Measurements from ENCODE around the gene ANKRD66.
A peak's percentile ranks its signal among the peaks of the same experiment; 100 is the strongest.
"Not testable (repeated sequence)": the region's sequence is repeated elsewhere in the genome, so short reads cannot be mapped to it uniquely, and the experiment has no call there.

Gene ANKRD66

GRCh38 chr6:46756469-46757213, 9.9 kb downstream of the ANKRD66 start:
- DNase-seq, result no peak

GRCh38 chr6:46757214-46757596, 10.5 kb downstream of the ANKRD66 start:
- no peak for DNase-seq

GRCh38 chr6:46758960-46759753, 12.4 kb downstream of the ANKRD66 start:
- no peak for DNase-seq

DNA sequence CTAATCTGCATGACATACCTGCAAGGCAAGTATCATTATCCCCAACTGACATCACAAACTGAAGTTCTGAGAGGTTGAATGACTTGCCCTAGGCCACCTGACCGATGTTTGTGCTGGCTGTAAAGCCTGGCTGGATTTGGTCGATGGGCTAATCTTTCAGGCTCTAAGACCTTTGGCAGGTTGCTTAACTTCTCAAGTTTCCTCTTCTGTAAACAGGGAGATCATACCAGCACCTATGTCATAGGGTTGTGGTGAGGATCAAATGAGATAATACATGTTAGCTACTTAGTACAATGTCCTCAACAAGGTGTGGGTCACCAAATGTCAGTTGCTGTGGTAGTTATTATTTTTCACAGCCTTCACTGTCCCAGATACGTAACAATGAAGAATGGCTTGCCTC, 14.2 kb downstream of the ANKRD66 start:
- DNase-seq, result no peak

DNA sequence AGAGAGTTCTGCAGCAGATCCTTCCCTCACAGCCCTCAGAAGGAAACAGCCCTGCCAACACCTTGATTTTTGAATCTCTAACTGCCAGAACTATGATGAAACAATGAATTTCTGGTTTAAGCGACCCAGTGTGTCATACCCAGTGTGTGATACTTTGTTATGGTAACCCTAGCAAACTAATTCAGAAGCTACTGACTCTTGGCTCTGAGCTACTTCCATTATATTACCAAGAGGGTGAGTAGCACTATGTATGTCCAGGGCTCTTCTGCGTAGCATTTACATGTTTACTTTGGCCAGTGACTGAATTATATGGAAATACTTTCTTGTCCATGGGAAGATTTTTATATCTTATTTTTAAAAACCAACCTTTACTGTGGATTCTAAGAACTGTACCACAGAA, 16.7 kb downstream of the ANKRD66 start:
- DNase-seq, result no peak

DNA sequence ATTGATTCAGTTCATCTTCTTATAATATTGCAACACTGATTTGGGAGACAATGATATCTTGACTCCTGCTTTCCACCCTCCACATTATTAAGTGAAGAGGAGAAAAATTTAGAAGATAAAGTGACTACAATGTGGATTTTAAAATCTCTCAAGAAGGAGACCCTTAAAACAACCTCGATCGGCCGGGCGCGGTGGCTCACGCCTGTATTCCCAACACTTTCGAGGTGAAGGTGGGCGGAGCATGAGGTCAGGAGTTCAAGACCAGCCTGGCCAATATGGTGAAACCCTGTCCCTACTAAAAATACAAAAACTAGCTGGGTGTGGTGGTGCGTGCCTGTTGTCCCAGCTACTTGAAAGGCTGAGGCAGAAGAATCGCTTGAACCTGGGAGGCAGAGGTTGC, 17.5 kb downstream of the ANKRD66 start:
- DNase-seq, result not testable (repeated sequence)

DNA sequence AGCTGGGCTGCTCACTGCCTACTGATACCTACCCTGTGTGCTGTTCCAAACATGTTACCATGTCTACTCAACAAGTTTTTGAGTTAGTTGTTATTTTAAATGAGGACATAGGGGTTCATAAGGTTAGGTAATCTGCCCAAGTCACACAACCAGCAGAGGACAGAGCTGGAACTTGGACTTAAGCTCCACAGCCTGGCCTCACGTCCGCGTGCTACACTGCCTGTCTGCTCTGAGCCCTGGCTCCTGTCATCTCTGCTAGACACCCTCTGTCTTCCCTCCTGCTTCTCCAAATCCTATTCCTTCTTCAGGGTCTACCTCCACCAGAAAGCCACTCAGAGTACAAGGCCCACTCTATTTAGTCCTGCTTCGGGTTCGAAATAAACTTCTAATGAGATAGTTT, 18.2 kb downstream of the ANKRD66 start:
- DNase-seq, result no peak

DNA sequence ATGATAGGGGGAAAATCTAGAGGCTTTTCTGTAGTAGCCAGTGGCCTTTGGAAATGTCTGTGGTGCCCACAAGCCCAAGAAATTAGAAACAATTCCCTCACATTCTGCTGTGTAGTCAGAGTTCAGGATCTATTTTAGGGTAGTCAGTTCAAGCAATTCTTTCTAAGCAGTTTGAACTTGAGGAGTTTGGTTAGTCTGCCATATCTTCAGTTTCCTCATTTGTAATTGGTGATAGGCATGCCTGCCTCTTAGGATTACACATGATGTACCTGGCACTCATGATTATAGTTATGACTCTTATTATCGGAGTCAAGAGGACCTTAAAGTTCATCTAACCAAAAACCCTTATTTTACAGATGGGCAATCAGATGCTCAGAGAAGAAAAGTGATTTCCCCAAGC, 25.3 kb downstream of the ANKRD66 start:
- DNase-seq, result no peak

GRCh38 chr6:46772762-46773161, 26.0 kb downstream of the ANKRD66 start:
- DNase-seq, result no peak

DNA sequence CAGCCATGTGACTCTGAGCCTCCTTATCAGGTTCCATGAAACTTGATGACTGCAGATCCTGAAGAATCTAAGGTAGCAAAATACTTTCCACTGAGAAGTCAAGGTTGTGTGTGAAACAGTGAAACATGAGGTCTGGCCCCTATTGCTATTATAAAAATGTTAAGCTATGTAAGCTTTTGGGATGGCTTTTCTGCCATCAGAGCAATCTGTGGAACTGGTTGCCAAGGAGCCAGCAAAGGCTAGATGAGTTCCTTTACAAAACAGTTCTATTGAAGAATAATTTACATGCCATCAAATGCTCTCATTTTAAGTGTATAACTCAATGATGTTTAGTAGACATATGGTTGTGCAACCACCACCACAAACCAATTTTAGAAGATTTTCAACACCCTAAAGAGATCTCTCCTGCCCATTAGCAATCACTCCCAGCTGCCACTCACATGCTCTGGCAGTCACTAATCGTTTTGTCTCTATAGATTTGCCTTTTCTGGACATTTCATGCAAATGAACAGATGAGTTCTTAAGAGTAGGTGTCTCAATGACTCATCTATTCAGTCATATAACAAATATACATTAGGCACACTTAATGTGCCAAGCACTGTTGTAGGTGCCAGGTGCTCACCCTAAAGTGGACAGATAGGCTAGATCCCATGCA, 26.6 kb downstream of the ANKRD66 start:
- no peak for DNase-seq

GRCh38 chr6:46774736-46775135, 28.0 kb downstream of the ANKRD66 start:
- not testable (repeated sequence) for DNase-seq

DNA sequence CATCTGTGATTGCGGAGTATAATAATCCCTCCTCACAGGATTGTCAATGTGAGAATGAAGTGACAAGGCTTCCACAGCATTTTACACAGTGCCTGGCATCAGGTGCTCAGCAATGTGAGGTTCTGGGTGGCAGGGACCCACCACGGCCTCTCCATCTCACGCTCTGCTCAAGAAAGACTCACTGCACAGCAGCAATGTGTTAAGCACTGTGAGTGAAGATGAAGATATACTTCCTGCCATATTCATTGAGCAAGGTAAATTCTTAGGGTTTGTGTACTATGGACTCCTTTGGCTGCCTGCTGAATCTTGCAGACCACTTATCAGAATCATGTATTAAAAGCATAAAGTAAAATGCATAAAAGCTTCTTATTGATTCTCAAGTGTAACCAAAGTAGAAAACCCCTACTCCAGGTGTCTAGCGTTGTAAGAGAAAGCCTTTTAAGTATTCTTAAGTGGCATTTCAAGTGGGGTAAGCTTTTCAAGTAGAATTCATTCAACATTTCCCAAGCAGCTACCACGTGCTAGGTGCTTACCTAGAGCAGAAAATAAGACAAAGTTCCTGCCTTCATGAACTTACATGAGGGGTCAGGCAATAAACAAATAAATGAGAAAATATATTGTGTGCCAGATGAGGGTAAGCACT, 29.5 kb downstream of the ANKRD66 start:
- DNase-seq, result peak; percentile 97

- no peak for DNase-seq
These were observed 31.0 kb downstream of the ANKRD66 start for GRCh38 chr6:46777476-46778346.

DNA sequence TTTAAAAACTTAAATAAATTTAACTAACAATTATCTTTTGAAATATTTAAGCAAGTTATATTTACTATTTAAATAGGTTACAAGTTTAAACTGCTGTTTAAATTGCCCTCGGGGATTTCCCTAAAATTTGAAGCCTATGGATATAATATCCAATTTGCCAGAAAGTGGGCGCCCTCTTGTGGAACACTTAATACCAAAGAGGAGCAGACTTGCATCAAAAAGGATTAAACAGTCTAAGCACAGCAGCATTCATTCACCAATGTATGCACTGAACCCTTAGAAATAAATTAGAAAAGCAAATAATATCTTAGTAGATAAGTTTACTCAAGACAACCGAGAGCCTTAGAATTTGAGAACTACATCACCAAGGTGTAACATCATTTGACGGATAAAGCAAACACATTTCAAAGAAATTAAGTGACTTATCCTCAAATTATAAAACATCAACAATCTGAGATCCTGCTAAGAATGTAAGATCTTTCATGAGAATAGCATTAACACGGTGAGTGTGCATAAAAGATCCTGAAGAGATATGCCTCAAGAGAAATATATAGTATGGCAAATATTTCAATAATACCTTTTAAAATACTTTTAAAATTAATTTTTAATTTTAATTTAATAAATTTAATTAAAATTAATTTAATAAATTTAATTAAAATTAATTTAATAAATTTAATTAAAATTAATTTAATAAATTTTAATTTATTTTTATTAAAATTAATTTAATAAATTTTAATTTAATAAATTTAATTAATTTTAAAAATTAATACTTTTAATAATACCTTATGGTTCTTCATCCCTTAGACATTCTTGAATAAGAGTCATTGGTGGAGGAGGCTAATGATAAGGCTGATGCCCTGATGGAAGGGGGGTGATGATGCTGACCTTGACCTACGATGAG, 35.0 kb downstream of the ANKRD66 start:
- DNase-seq, result no peak

- no peak for DNase-seq
These were observed 37.8 kb downstream of the ANKRD66 start for GRCh38 chr6:46784535-46784934.

GRCh38 chr6:46787871-46788540, 41.3 kb downstream of the ANKRD66 start:
- no peak for DNase-seq

DNA sequence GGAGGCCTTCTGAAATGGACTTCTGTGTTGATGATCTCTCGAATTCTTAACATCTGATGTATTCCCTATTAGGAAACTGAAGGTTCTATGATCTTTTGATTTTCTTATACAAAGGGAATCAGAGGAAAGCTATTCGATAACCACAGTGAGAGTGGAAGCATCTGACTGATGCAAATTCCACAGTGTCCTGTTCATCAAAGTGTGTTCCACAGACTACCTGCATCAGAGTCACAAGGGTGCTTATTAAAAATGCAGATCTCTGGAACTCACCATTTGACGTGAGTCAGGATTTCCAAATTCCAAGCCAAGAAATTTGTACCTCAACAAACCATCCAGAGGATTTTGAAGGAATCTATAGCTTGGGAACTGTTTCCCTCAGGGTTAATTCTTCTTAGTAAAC, 42.1 kb downstream of the ANKRD66 start:
- no peak for DNase-seq

GRCh38 chr6:46789434-46790354, 43.0 kb downstream of the ANKRD66 start:
- no peak for DNase-seq

GRCh38 chr6:46790355-46790874, 43.7 kb downstream of the ANKRD66 start:
- DNase-seq, result no peak

Measured in DMS79 (cell line).